OCI-LY7 (cell line): Measurements from ENCODE around the gene CELF3.

Source experiments
- CTCF ChIP-seq: fragments of 200-600 bp; sonication (generic); conservative IDR thresholded peaks from 2 replicates; pipeline ENCODE4 v1.5.1; 2014; ENCODE audit warnings: mild to moderate bottlenecking, antibody characterized with exemption, low read length, moderate library complexity, mixed read lengths
- EZH2phosphoT487 ChIP-seq: fragments of 200-600 bp; sonication (generic); IDR thresholded peaks from 2 replicates; pipeline ENCODE4 v1.6.1; 2018; ENCODE audit warnings: low read depth, borderline replicate concordance, mild to moderate bottlenecking, mixed run types, antibody characterized with exemption, low read length, moderate library complexity, mixed read lengths

- TF ChIP-seq CTCF (no peak), EZH2phosphoT487 (no peak)
These were observed 39.7 kb upstream of the CELF3 start for GRCh38 chr1:151756291-151756690.
